Neural cell (in vitro differentiated cells): Measurements from ENCODE around the gene STX8. TPM values are rescaled to one million over a fixed set of nuclear protein-coding genes. Genes with fewer than 3 reads are reported as not detected.
A peak's percentile ranks its signal among the peaks of the same experiment; 100 is the strongest.

Source experiments
- H2AFZ ChIP-seq: fragments of 200-600, 300-800 bp; sonication (generic), shearing (Covaris generic); 2 replicates; pipeline ENCODE4 v1.6.0; 2014; ENCODE audit warnings: low read depth, mild to moderate bottlenecking, antibody characterized with exemption, low read length, moderate library complexity
- H3F3A ChIP-seq: fragments of 200-600 bp; shearing (Covaris generic); 2 replicates; pipeline ENCODE4 v1.6.1; 2016; ENCODE audit warnings: mild to moderate bottlenecking, moderate library complexity, mixed read lengths, antibody characterized with exemption, low read length; ENCODE audit not compliant: insufficient read depth, poor library complexity, severe bottlenecking
- H3K27ac ChIP-seq: fragments of 200-600, 300-800 bp; sonication (generic), shearing (Covaris generic); 2 replicates; pipeline ENCODE4 v1.5.1; 2014; ENCODE audit warnings: mild to moderate bottlenecking, low read length, moderate library complexity
- H3K27me3 ChIP-seq: fragments of 300-800, 200-600 bp; sonication (generic), shearing (Covaris generic); 2 replicates; pipeline ENCODE4 v1.6.0; 2014; ENCODE audit warnings: mild to moderate bottlenecking, low read depth, low read length, moderate library complexity; ENCODE audit not compliant: insufficient read depth
- H3K36me3 ChIP-seq: fragments of 300-800, 200-600 bp; sonication (generic), shearing (Covaris generic); 2 replicates; pipeline ENCODE4 v1.5.1; 2014; ENCODE audit warnings: mild to moderate bottlenecking, antibody characterized with exemption, low read length, moderate library complexity; ENCODE audit not compliant: insufficient read depth
- H3K4me2 ChIP-seq: fragments of 300-800, 200-600 bp; sonication (generic), shearing (Covaris generic); 2 replicates; pipeline ENCODE4 v1.6.0; 2014; ENCODE audit warnings: mild to moderate bottlenecking, low read length
- H3K4me3 ChIP-seq: fragments of 300-800, 200-600 bp; sonication (generic), shearing (Covaris generic); 2 replicates; pipeline ENCODE4 v1.5.1; 2014; ENCODE audit warnings: mild to moderate bottlenecking, low read length, moderate library complexity
- H3K79me2 ChIP-seq: fragments of 200-600 bp; shearing (Covaris generic); replicated peaks from 2 replicates; pipeline ENCODE4 v1.6.0; 2014; ENCODE audit warnings: mild to moderate bottlenecking, low read length, moderate library complexity; ENCODE audit not compliant: insufficient read depth
- H3K9ac ChIP-seq: fragments of 300-800, 200-600 bp; sonication (generic), shearing (Covaris generic); 2 replicates; pipeline ENCODE4 v1.6.1; 2016; ENCODE audit warnings: mild to moderate bottlenecking, low read length, mixed read lengths
- H3K9me2 ChIP-seq: fragments of 200-600 bp; shearing (Covaris generic); 2 replicates; pipeline ENCODE4 v1.6.1; 2016; ENCODE audit warnings: mild to moderate bottlenecking, low read length, mixed read lengths; ENCODE audit not compliant: insufficient read depth
- H3K9me3 ChIP-seq: fragments of 200-600, 300-800 bp; sonication (generic), shearing (Covaris generic); 2 replicates; pipeline ENCODE4 v1.6.1; 2016; ENCODE audit warnings: mild to moderate bottlenecking, mixed run types, low read length, moderate library complexity, mixed read lengths
- H4K20me1 ChIP-seq: fragments of 200-600 bp; shearing (Covaris generic); 2 replicates; pipeline ENCODE4 v1.6.1; 2016; ENCODE audit warnings: mild to moderate bottlenecking, mixed run types; ENCODE audit not compliant: insufficient read depth
- CTCF ChIP-seq: fragments of 450-650 bp; IDR thresholded peaks from 2 replicates; pipeline ENCODE4 v1.5.1; 2014; ENCODE audit warnings: antibody characterized with exemption, mild to moderate bottlenecking, moderate library complexity; ENCODE audit not compliant: poor library complexity, severe bottlenecking
- EP300 ChIP-seq: fragments of 450-650 bp; conservative IDR thresholded peaks from 2 replicates; pipeline ENCODE4 v1.6.1; 2014; ENCODE audit warnings: antibody characterized with exemption, mild to moderate bottlenecking, moderate library complexity; ENCODE audit not compliant: poor library complexity, severe bottlenecking
- EZH2 ChIP-seq: fragments of 200-600, 300-800 bp; shearing (Covaris generic), sonication (generic); IDR thresholded peaks from 2 replicates; pipeline ENCODE4 v1.6.1; 2014; ENCODE audit warnings: antibody characterized with exemption, low read length, borderline replicate concordance, mild to moderate bottlenecking; ENCODE audit not compliant: insufficient read depth, poor library complexity, severe bottlenecking
- MXI1 ChIP-seq: fragments of 450-650 bp; conservative IDR thresholded peaks from 2 replicates; pipeline ENCODE4 v1.6.1; 2014; ENCODE audit warnings: antibody characterized with exemption, mild to moderate bottlenecking; ENCODE audit not compliant: poor library complexity, severe bottlenecking
- POLR2AphosphoS5 ChIP-seq: IDR thresholded peaks from 2 replicates; pipeline ENCODE4 v1.6.1; 2012
- RAD21 ChIP-seq: fragments of 450-650 bp; conservative IDR thresholded peaks from 2 replicates; pipeline ENCODE4 v1.6.1; 2014; ENCODE audit warnings: antibody characterized with exemption, mild to moderate bottlenecking, moderate library complexity
- REST ChIP-seq: IDR thresholded peaks from 2 replicates; pipeline ENCODE4 v1.6.1; 2012; ENCODE audit warnings: borderline replicate concordance
- SMC3 ChIP-seq: fragments of 450-650 bp; conservative IDR thresholded peaks from 2 replicates; pipeline ENCODE4 v1.6.1; 2014; ENCODE audit warnings: antibody characterized with exemption, mild to moderate bottlenecking, moderate library complexity; ENCODE audit not compliant: poor library complexity
- TAF1 ChIP-seq: IDR thresholded peaks from 2 replicates; pipeline ENCODE4 v1.6.1; 2012; ENCODE audit warnings: low read depth
- polyA plus RNA-seq: library from polyadenylated mRNA; depleted of rRNA; stranded (reverse); fragments of >200 nt; gene quantifications from 2 replicates; pipeline ENCODE4 v1.2.3, GENCODE V29; 2014

Gene STX8
- polyA plus RNA-seq, 1 donor from 2014 or later: 100 TPM

GRCh38 chr17:9334536-9335446 is 240.8 kb downstream of the STX8 start:
- H3K9me2 ChIP-seq: no peaks in the 10 kb centered on the region
- no peaks in the 10 kb centered on the region for H3K36me3 ChIP-seq
- no peak overlapping the region for H3K27ac ChIP-seq
- H3K9me3 ChIP-seq: no peaks in the 10 kb centered on the region
- no peaks in the 10 kb centered on the region for H3K27me3 ChIP-seq
- no peaks in the 10 kb centered on the region for H3K79me2 ChIP-seq
- no peak overlapping the region for H3K4me2 ChIP-seq
- TF ChIP-seq SMC3: no peak
- TF ChIP-seq REST: no peak
- no peak for TF ChIP-seq RAD21
- no peak for TF ChIP-seq TAF1
- no peak for TF ChIP-seq EP300
- TF ChIP-seq POLR2AphosphoS5: no peak
- no peak for TF ChIP-seq MXI1
- no peaks in the 10 kb centered on the region for H4K20me1 ChIP-seq
- H2AFZ ChIP-seq: no peak overlapping the region
- no peak overlapping the region for H3K4me3 ChIP-seq
- H3K9ac ChIP-seq: no peak overlapping the region
- H3F3A ChIP-seq: no peaks in the 10 kb centered on the region

- Histone ChIP-seq H3K79me2 (no peaks in the 10 kb centered on the region), H3K36me3 (no peaks in the 10 kb centered on the region), H4K20me1 (no peaks in the 10 kb centered on the region), H3F3A (no peaks in the 10 kb centered on the region), H3K27ac (peak overlapping the region; percentile 14), H3K4me2 (no peak overlapping the region), H3K9me3 (no peaks in the 10 kb centered on the region), H3K4me3 (no peak overlapping the region), H2AFZ (no peak overlapping the region), H3K9me2 (no peaks in the 10 kb centered on the region), H3K9ac (no peak overlapping the region), H3K27me3 (no peaks in the 10 kb centered on the region)
- TF ChIP-seq SMC3 (no peak), RAD21 (no peak), REST (no peak), MXI1 (no peak), TAF1 (no peak), EP300 (no peak), CTCF (no peak), EZH2 (no peak), POLR2AphosphoS5 (no peak)
Measured at GRCh38 chr17:9332132-9332494, 243.5 kb downstream of the STX8 start.
